Measurements from ENCODE around the gene TLK1.

Gene TLK1

DNA sequence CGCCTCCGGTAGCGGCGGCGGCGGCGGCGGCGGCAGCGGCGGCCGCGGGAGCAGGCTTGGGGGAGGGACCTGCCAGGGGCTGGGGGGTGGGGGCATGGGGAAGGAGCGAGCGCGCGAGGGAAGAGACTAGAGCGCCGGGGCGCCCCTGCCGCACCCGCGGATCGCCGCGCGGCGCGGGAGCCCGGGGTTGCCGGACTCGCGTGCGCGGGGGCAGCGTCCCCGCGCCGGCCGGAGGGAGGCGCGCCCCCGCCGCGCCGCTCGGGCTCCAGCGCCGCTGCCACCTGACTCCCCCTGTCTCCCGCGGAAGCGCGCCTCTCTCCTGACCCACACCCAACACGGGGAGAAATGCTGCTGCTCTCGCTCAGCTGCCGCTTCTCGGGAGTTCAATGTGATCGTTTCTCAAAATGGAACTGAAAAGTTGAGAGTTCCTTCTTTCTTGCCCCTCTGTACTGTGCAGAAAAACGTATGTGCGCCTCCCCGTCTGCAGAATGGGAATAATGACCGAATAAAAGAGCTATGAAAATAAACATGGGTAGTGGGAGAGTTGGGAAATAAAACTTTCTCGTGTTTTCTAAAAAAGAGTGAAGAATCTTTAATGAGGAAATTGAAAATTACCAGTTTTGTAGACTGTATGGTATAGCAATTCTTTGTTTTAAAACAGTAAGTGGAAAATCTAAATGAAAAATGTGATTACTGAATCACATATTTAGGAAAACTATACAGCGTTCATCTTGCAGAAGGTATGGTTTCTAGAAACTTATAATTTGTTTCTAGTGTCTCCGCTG lies 455 bp upstream of the TLK1 start:
- Histone ChIP-seq H3K27ac (peak overlapping the region; percentile 90 to 98 (median 95)), H4K20me1 (peaks cover 16 to 37% (median 31%) of the 10 kb centered on the region in 11 experiments; a peak in 21 of 22 replicates), H3K36me3 (no peaks in the 10 kb centered on the region), H3K4me2 (peak overlapping the region; percentile 62 to 89 (median 81)), H3K4me3 (peak overlapping the region; percentile 74 to 92 (median 86)), H3K9ac (peak overlapping the region; percentile 92 to 97 (median 96)), H3K9me3 (replicated peaks in 1 of 11) (no peaks in the 10 kb centered on the region), H3K4me1 (peaks cover 30 to 46% (median 42%) of the 10 kb centered on the region in 10 experiments), H3K27me3 (no peaks in the 10 kb centered on the region)
- no peak for TF ChIP-seq Cebpa-rat (IDR thresholded peaks at IDR 0.05)

DNA sequence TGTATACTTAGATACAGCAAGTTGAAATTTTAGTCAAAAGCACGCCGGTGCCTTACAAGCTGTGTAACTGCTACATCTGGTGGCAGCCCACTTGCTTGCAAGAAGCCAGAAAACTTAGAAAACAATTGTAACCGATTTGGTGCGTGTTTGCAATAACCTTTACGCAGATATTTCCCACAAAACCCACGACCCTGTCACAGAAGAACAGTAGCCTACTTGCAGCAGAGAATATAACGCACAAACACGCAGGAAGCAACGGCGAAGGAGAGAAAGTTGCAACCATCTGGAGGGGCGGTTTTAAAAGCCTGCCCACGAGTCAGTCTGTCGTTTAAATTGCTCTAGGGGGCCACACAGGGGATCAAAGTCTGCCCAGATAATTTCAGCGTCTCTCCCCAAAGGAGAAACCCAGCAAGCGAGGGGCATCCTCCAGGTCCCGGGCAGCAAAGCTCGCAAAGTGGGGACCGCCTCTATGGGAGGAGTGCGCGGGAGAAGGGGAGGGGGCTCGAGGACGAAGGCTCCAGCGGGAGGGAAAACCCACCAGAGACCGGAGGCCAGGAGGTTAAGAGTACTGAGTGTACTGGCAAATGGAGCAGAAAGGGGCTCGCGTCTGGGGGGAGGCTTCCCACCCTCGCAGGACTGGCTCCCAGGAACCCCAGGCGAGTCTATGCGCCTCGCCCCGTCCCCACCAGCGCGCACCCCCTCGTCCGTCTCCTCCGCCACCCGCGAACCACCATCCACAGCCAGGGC lies 1.1 kb downstream of the TLK1 start:
- H3K36me3 ChIP-seq, result no peaks in the 10 kb centered on the region
- H3K9me3 ChIP-seq (replicated peaks in 1 of 11), result no peaks in the 10 kb centered on the region
- peak overlapping the region; percentile 60 to 95 (median 81) for H3K4me2 ChIP-seq
- peaks cover 16 to 53% (median 46%) of the 10 kb centered on the region in 11 experiments; a peak in 21 of 22 replicates for H4K20me1 ChIP-seq
- H3K4me3 ChIP-seq, result peak overlapping the region; percentile 74 to 92 (median 86)
- peak overlapping the region; percentile 90 to 98 (median 95) for H3K27ac ChIP-seq
- peaks cover 32 to 59% (median 46%) of the 10 kb centered on the region in 10 experiments for H3K4me1 ChIP-seq
- H3K9ac ChIP-seq, result peak overlapping the region; percentile 92 to 97 (median 96)
- no peaks in the 10 kb centered on the region for H3K27me3 ChIP-seq
- no peak for TF ChIP-seq Cebpa-rat (IDR thresholded peaks at IDR 0.05)

DNA sequence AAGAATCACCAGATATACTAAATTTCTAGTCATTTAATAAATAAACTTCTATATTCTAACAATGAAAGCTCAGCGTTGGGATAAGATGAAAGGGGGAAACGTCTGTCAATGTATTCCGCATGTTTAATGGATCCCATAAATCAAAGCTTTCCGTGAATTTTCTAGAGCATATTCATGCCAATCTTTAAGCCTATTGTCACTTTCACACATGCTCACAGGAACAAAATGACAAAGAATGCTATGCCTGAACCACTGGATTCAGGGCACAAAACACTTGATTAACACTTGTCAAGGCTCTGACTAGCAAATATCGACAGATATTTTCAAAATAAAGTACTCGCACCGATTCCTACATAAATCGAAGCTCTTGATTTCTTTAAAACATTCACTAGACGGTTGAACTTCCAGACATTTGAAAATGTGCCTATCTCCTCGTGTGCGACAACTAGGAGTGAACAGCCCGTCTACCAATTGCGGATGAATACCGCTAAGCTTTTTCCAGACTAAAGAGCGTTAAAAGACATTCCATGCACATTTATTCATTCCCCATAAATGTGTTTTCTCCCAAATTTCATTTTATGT lies 1.8 kb downstream of the TLK1 start:
- Histone ChIP-seq H3K4me3 (peak overlapping the region; percentile 74 to 92 (median 86)), H3K36me3 (peaks cover 0 to 2% (median 0%) of the 10 kb centered on the region in 11 experiments; a peak in 1 of 22 replicates), H3K4me1 (peaks cover 39 to 65% (median 50%) of the 10 kb centered on the region in 10 experiments), H3K27ac (peak overlapping the region; percentile 6 to 98 (median 95); a peak in 18 of 22 replicates), H3K4me2 (peak overlapping the region; percentile 60 to 95 (median 81)), H4K20me1 (peaks cover 16 to 59% (median 53%) of the 10 kb centered on the region in 11 experiments; a peak in 21 of 22 replicates), H3K9me3 (replicated peaks in 1 of 11) (no peaks in the 10 kb centered on the region), H3K27me3 (no peaks in the 10 kb centered on the region), H3K9ac (peak overlapping the region; percentile 92 to 97 (median 96))
- TF ChIP-seq Cebpa-rat (IDR thresholded peaks at IDR 0.05), result no peak

DNA sequence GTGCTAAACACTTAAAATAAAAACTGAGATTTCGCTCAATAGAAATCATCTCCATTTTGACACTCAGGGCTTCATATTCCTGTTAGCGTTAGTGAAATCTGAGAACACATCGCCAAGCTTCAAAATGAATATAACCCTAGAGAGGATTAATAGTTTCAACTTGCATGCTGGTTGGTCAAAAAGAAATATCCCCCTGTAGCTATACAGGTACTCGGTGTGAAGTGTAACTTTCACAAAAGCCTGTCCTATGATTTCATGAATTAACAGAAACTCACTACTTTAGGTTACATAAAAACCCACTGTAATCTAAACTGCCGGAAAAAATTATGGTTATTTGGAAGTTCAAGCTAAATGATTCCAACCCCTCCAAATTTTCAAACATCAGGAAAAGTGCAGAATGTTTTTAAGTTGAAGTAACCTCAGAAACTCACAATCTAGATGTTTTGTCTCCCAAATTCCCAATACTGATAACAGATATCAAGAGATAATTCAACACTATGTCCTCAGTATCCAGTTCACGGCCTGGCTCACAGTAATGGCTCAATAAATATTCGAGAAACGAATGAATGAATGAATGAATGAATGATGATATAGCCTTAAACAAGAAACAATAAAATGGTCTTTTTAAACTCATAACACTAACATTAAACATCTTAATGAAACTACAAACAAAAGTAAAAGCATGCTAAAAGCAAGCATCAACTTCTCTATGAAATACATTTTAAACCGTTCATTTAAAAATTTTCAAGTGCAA lies 2.5 kb downstream of the TLK1 start:
- Histone ChIP-seq H3K9ac (peak overlapping the region; percentile 92 to 97 (median 96); a peak in 21 of 22 replicates), H3K9me3 (replicated peaks in 1 of 11) (no peaks in the 10 kb centered on the region), H3K36me3 (peaks cover 0 to 5% (median 0%) of the 10 kb centered on the region in 11 experiments; a peak in 1 of 22 replicates), H3K4me3 (peak overlapping the region; percentile 74 to 92 (median 86); a peak in 19 of 20 replicates), H3K4me2 (peak overlapping the region; percentile 60 to 95 (median 81)), H4K20me1 (peaks cover 16 to 66% (median 59%) of the 10 kb centered on the region in 11 experiments; a peak in 21 of 22 replicates), H3K27ac (peak overlapping the region in 8 of 11 experiments; percentile 93 to 98 (median 96); a peak in 14 of 22 replicates), H3K27me3 (no peaks in the 10 kb centered on the region), H3K4me1 (peaks cover 36 to 66% (median 47%) of the 10 kb centered on the region in 10 experiments)
- TF ChIP-seq Cebpa-rat (IDR thresholded peaks at IDR 0.05), result no peak

DNA sequence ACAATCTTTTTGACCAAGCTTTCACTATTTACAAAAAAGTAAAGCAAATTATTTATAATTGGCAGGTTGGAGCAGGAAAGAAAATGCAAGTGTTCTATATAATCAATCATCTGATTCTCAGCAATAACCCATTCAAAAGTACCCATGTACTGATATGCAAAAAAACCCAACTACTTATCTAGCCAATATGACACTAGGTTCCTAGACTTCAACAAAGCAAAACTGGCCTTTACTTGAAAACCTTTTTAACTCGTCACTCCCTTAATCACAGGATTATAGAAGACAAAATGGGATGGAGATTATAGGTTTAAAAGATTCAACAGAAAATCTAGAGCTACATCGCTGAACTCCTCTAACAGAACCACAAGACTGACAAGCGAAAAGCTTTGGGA lies 3.6 kb downstream of the TLK1 start:
- no peak overlapping the region for H3K27ac ChIP-seq
- peaks cover 0 to 6% (median 0%) of the 10 kb centered on the region in 11 experiments; a peak in 2 of 22 replicates for H3K36me3 ChIP-seq
- H3K4me2 ChIP-seq, result peak overlapping the region; percentile 13 to 93 (median 37); a peak in 18 of 22 replicates
- H3K4me1 ChIP-seq, result peaks cover 25 to 65% (median 36%) of the 10 kb centered on the region in 10 experiments
- no peaks in the 10 kb centered on the region for H3K27me3 ChIP-seq
- H3K4me3 ChIP-seq, result no peak overlapping the region
- no peak overlapping the region for H3K9ac ChIP-seq
- no peaks in the 10 kb centered on the region for H3K9me3 ChIP-seq (replicated peaks in 1 of 11)
- TF ChIP-seq Cebpa-rat (IDR thresholded peaks at IDR 0.05), result no peak
- peaks cover 16 to 77% (median 68%) of the 10 kb centered on the region in 11 experiments; a peak in 21 of 22 replicates for H4K20me1 ChIP-seq

DNA sequence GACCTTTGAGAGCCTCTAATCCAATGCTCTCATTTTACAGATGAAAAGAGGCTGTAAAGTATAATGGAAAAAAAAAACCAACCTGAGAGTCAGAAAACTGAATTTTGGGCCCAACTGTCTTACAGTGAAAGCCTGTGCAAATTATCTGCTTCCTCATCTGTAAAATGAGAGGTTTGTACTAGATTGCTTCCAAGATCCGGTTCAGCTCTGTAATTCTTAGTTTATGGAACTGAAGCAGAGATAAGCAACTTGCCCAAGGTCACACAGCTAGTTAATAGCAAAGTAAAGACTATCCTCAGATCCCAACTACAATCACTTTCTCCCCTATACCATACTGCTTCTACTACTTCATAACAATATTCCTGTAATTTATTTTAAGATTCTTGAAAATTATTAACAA lies 6.3 kb downstream of the TLK1 start:
- Histone ChIP-seq H3K27me3 (no peaks in the 10 kb centered on the region), H3K4me2 (peak overlapping the region in 7 of 11 experiments; percentile 1 to 67 (median 35); a peak in 11 of 22 replicates), H3K27ac (peak overlapping the region in 2 of 11 experiments; percentile 2 to 3; a peak in 1 of 22 replicates), H3K36me3 (peaks cover 0 to 10% (median 0%) of the 10 kb centered on the region in 11 experiments; a peak in 4 of 22 replicates), H4K20me1 (peaks cover 20 to 98% (median 77%) of the 10 kb centered on the region in 11 experiments; a peak in 21 of 22 replicates), H3K4me1 (peaks cover 28 to 75% (median 41%) of the 10 kb centered on the region in 10 experiments), H3K9me3 (replicated peaks in 1 of 11) (0 out of 22 replicates have a peak, but pooled peaks cover 0 to 3% (median 0%) of the 10 kb centered on the region in 11 experiments), H3K9ac (peak overlapping the region in 2 of 11 experiments; percentile 11 to 18; a peak in 2 of 22 replicates), H3K4me3 (no peak overlapping the region)
- TF ChIP-seq Cebpa-rat (IDR thresholded peaks at IDR 0.05), result no peak

DNA sequence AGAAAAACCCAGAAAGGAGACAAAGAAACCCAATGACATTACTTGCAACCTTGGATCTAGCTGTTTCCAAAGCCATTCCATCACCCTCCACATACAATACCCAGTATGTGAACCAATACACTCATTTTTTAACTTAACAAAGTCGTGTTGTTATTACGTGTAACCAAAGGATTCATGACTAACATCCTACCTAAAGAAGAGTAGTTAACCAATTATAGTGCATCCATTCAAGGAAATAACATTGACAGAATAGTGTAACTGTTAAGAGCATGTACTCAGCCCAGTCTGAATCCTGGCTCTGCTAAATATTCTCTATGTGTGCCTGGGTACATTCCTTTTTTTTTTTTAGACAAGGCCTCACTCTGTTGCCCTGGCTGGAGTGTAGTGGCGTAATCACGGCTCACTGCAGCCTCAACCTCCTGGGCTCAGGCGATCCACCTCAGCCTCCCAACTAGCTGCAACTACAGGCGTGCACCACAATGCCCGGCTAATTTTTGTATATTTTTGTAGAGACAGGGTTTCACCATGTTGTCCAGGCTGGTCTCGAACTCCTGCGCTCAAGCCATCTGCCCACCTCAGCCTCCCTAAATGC lies 9.9 kb downstream of the TLK1 start:
- H3K27me3 ChIP-seq, result no peaks in the 10 kb centered on the region
- H3K4me3 ChIP-seq, result no peak overlapping the region
- no peak overlapping the region; a peak in 2 of 22 replicates for H3K27ac ChIP-seq

More for the DNA sequence above, 9.9 kb downstream of the TLK1 start:
- Histone ChIP-seq H3K9me3 (replicated peaks in 1 of 11) (0 out of 22 replicates have a peak, but pooled peaks cover 0 to 3% (median 0%) of the 10 kb centered on the region in 11 experiments), H3K36me3 (peaks cover 0 to 10% (median 0%) of the 10 kb centered on the region in 11 experiments; a peak in 5 of 22 replicates), H3K9ac (no peak overlapping the region), H3K4me1 (peaks cover 35 to 82% (median 55%) of the 10 kb centered on the region in 10 experiments), H3K4me2 (peak overlapping the region in 7 of 11 experiments; percentile 2 to 39 (median 20); a peak in 8 of 22 replicates), H4K20me1 (peaks cover 5 to 97% (median 44%) of the 10 kb centered on the region in 11 experiments; a peak in 19 of 22 replicates)
- TF ChIP-seq Cebpa-rat (IDR thresholded peaks at IDR 0.05), result no peak

Measured in BLaER1 treated with 17β-estradiol and CSF1 and Interleukin-3, amounts not matched to agents 10 nM and 100 nM (cell line).